Body of pancreas (tissue), 4 donors: ENCODE measurements around the gene ZMAT3. TPM values are rescaled to one million over a fixed set of nuclear protein-coding genes. Genes with fewer than 3 reads are reported as not detected.

Source experiments
- ATAC-seq: fragments of 150-250 bp; one replicate; pipeline ENCODE4 v1.9.1; 2016
- DNase-seq, 4 donors: peaks; one replicate each; pipeline ENCODE4 v3.0.0-alpha.2; 2019
- H3K27ac ChIP-seq, 4 donors: fragments of 200-600 bp; sonication (generic); 1 replicate in 3 of 4; 2 replicates in 1 of 4; pipeline versions ENCODE4 v1.5.1 to v1.6.1; 2016 to 2019; ENCODE audit warnings: mild to moderate bottlenecking in 1 of 4, mixed read lengths in 1 of 4, moderate library complexity in 1 of 4
- H3K27me3 ChIP-seq, 2 donors: fragments of 200-600 bp; sonication (generic); one replicate each; pipeline ENCODE4 v1.6.0; 2016; ENCODE audit warnings: mild to moderate bottlenecking in 1 of 2
- H3K36me3 ChIP-seq, 2 donors: fragments of 200-600 bp; sonication (generic); replicated peaks in 1 of 2; 2 replicates each; pipeline ENCODE4 v1.5.1; 2016; ENCODE audit warnings: low read depth in 2 of 2; ENCODE audit not compliant: insufficient read depth in 1 of 2
- H3K4me1 ChIP-seq: fragments of 200-600 bp; sonication (generic); one replicate; pipeline ENCODE4 v1.6.0; 2016
- H3K4me3 ChIP-seq, 2 donors: fragments of 200-600 bp; sonication (generic); 1 replicate in 1 of 2; 2 replicates in 1 of 2; pipeline ENCODE4 v1.5.1; 2016 to 2019
- H3K9me3 ChIP-seq, 3 donors: fragments of 200-600 bp; sonication (generic); 1 replicate in 2 of 3; 2 replicates in 1 of 3; pipeline ENCODE4 v1.5.1; 2016
- CTCF ChIP-seq, 7 experiments: fragments of 450-650 bp in 4 of 7; fragments of 200-600 bp in 3 of 7; sonication (generic) in 3 of 7; IDR thresholded peaks; one replicate each; pipeline ENCODE4 v1.5.1; 2016 to 2019; ENCODE audit warnings: antibody characterized with exemption in 7 of 7
- POLR2A ChIP-seq, 3 donors: fragments of 450-650 bp; IDR thresholded peaks; one replicate each; pipeline ENCODE4 v1.6.1; 2016; ENCODE audit warnings: antibody characterized with exemption in 3 of 3, mild to moderate bottlenecking in 2 of 3
- whole genome bisulfite sequencing, 2 donors: methylation state at CpG; one replicate each; pipeline ENCODE4 v1.1.5; 2017; 5-methylcytosine and 5-hydroxymethylcytosine counted together
- intact Hi-C: fragments of 100-400 bp; cut with DNase I; formaldehyde crosslinking; loops from one replicate; pipeline ENCODE4 v1.15.1; 2023
- total RNA-seq, 2 donors: library from RNA; depleted of rRNA; stranded (reverse); fragments of >200 nt; gene quantifications; one replicate each; pipeline ENCODE4 v1.1.0, GENCODE V29; 2016

ZMAT3 gene
- total RNA-seq, 2 donors from 2014 or later: 6.6 to 9.3 TPM

- Histone ChIP-seq H3K4me1 (peaks cover 8% of the 10 kb centered on the region), H3K36me3 (no peaks in the 10 kb centered on the region), H3K27me3 (no peaks in the 10 kb centered on the region), H3K4me3 (no peak overlapping the region), H3K9me3 (no peaks in the 10 kb centered on the region), H3K27ac (no peak overlapping the region)
- intact Hi-C loops: loop anchor here (10.0 kb wide), 1 partner anchor 299 kb away; no protein-coding TSS in a partner anchor
- 0% methylated on average over 1 of the region's 1 CpG for WGBS, 2 donors
- ATAC-seq (peak; percentile 86), DNase-seq (peak; percentile 46 to 72 (median 51))
- peak; percentile 34 to 88 (median 80) for TF ChIP-seq CTCF (IDR thresholded peaks at IDR 0.05)
- TF ChIP-seq POLR2A (IDR thresholded peaks at IDR 0.05): no peak
These were observed 56.0 kb downstream of the ZMAT3 start for GRCh38 chr3:179015551-179016020.

DNA sequence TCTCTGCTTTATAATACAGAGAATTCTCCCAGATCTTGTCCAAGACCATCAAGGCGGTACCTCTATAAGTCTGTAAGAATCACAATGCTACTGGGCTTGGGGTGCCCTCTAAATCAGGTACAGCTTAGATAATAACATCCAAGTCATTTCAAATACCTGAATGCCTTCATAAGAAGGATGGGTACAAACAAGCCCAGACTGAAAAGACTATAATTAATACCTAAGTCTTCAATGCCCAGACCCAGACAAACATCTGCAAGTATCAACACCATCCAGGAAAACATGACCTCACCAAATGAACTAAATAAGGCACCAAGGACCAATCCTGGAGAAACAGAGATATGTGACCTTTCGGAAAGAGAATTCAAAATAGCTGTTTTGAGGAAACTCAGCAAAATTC lies 65.9 kb downstream of the ZMAT3 start:
- Histone ChIP-seq H3K36me3 (no peaks in the 10 kb centered on the region), H3K27ac (no peak overlapping the region), H3K4me1 (no peaks in the 10 kb centered on the region), H3K4me3 (no peak overlapping the region), H3K27me3 (no peaks in the 10 kb centered on the region), H3K9me3 (no peaks in the 10 kb centered on the region)
- no peak for DNase-seq
- TF ChIP-seq POLR2A (IDR thresholded peaks at IDR 0.05) (no peak), CTCF (IDR thresholded peaks at IDR 0.05) (no peak)
- intact Hi-C loops: no loop called here
- WGBS, 2 donors: 96 to 98% methylated on average over 2 of the region's 2 CpGs
- no peak for ATAC-seq

GRCh38 chr3:179005213-179005612 lies 66.4 kb downstream of the ZMAT3 start:
- no peak for DNase-seq
- Histone ChIP-seq H3K27me3 (no peaks in the 10 kb centered on the region), H3K27ac (no peak overlapping the region), H3K9me3 (no peaks in the 10 kb centered on the region), H3K4me1 (no peaks in the 10 kb centered on the region), H3K36me3 (no peaks in the 10 kb centered on the region), H3K4me3 (no peak overlapping the region)
- WGBS, 2 donors: 85 to 95% methylated on average over 4 of the region's 4 CpGs
- intact Hi-C loops: no loop called here
- TF ChIP-seq CTCF (IDR thresholded peaks at IDR 0.05): no peak
- no peak for TF ChIP-seq POLR2A (IDR thresholded peaks at IDR 0.05)
- no peak for ATAC-seq

- ATAC-seq (no peak), DNase-seq (no peak)
- Histone ChIP-seq H3K27me3 (no peaks in the 10 kb centered on the region), H3K4me1 (no peaks in the 10 kb centered on the region), H3K4me3 (no peak overlapping the region), H3K9me3 (no peaks in the 10 kb centered on the region), H3K36me3 (no peaks in the 10 kb centered on the region), H3K27ac (no peak overlapping the region)
- TF ChIP-seq CTCF (IDR thresholded peaks at IDR 0.05): no peak
- TF ChIP-seq POLR2A (IDR thresholded peaks at IDR 0.05): no peak
- intact Hi-C loops: no loop called here
- 84 to 90% methylated on average over 3 of the region's 3 CpGs for WGBS, 2 donors
These were observed 71.0 kb downstream of the ZMAT3 start for GRCh38 chr3:179000659-179001058.

DNA sequence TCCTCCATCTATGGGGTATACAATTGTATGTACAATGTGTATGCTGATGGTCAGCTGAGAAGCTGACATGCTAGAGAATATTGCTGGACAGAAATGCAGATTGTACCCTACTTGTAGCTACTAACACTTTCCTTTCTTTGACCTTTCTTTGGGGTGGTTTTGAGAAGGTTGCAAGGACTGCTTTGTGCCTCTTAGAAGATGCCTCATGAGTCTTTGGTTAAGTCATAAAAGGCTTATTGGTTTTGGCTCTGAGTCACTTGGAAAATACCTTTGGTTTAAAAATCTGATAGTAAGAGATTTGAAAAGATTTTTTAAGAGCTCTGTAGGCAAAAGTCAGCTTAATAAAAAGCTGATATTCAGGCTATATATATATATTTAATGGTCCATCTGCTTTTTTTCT lies 71.5 kb downstream of the ZMAT3 start:
- TF ChIP-seq CTCF (IDR thresholded peaks at IDR 0.05): no peak
- no peak for TF ChIP-seq POLR2A (IDR thresholded peaks at IDR 0.05)
- no peaks in the 10 kb centered on the region for H3K36me3 ChIP-seq
- H3K9me3 ChIP-seq: no peaks in the 10 kb centered on the region
- H3K4me3 ChIP-seq: no peak overlapping the region
- DNase-seq (no peak), ATAC-seq (no peak)
- H3K4me1 ChIP-seq: no peaks in the 10 kb centered on the region
- no peak overlapping the region for H3K27ac ChIP-seq
- intact Hi-C loops: no loop called here
- H3K27me3 ChIP-seq: no peaks in the 10 kb centered on the region
